Suprapubic skin (tissue), 4 donors: ENCODE results near the gene LMLN. TPM values are rescaled to one million over a fixed set of nuclear protein-coding genes. Genes with fewer than 3 reads are reported as not detected.

Experiments used
- DNase-seq, 2 donors: peaks; one replicate each; pipeline ENCODE4 v3.0.0-alpha.2; 2019; ENCODE audit warnings: low spot score in 2 of 2
- H3K27ac ChIP-seq: fragments of 200-600 bp; sonication (generic); one replicate; pipeline ENCODE4 v1.5.1; 2019
- H3K27me3 ChIP-seq: fragments of 200-600 bp; sonication (generic); one replicate; pipeline ENCODE4 v1.5.1; 2019
- H3K36me3 ChIP-seq: fragments of 200-600 bp; sonication (generic); one replicate; pipeline ENCODE4 v1.5.1; 2019
- H3K4me1 ChIP-seq: fragments of 200-600 bp; sonication (generic); one replicate; pipeline ENCODE4 v1.5.1; 2019
- H3K4me3 ChIP-seq: fragments of 200-600 bp; sonication (generic); one replicate; pipeline ENCODE4 v1.5.1; 2019; ENCODE audit warnings: mild to moderate bottlenecking
- H3K9me3 ChIP-seq: fragments of 200-600 bp; sonication (generic); one replicate; pipeline ENCODE4 v1.5.1; 2019
- EP300 ChIP-seq: sonication (generic); formaldehyde crosslinking; IDR thresholded peaks from one replicate; pipeline ENCODE4 v1.6.1; 2017; ENCODE audit warnings: antibody characterized with exemption
- POLR2A ChIP-seq, 2 donors: fragments of 450-650 bp; IDR thresholded peaks; one replicate each; pipeline ENCODE4 v1.6.1; 2017; ENCODE audit warnings: antibody characterized with exemption in 2 of 2, mild to moderate bottlenecking in 2 of 2, moderate library complexity in 2 of 2
- POLR2AphosphoS5 ChIP-seq, 3 donors: sonication (generic); formaldehyde crosslinking; IDR thresholded peaks; one replicate each; pipeline ENCODE4 v1.6.1; 2017; ENCODE audit warnings: antibody characterized with exemption in 3 of 3
- WGBS: methylation state at CpG from one replicate; pipeline ENCODE4 v1.1.5; 2018; 5-methylcytosine and 5-hydroxymethylcytosine counted together
- total RNA-seq, 4 donors: library from RNA; depleted of rRNA; stranded (reverse); fragments of >200 nt; gene quantifications; one replicate each; pipeline ENCODE4 v1.1.0, GENCODE V29; 2016
- TF ChIP-seq, protein P1 (sequence below), 2 donors: fragments of 200-600 bp in 1 of 2; fragments of 450-650 bp in 1 of 2; sonication (generic) in 1 of 2; IDR thresholded peaks; one replicate each; pipeline ENCODE4 v1.5.1; 2016 to 2019; ENCODE audit warnings: antibody characterized with exemption in 2 of 2, mild to moderate bottlenecking in 1 of 2, moderate library complexity in 1 of 2

LMLN gene
- total RNA-seq, 4 donors from 2014 or later = 3.4 to 8.2 (median 5.5) TPM

- Histone ChIP-seq H3K9me3 (no peaks in the 10 kb centered on the region), H3K4me3 (no peak overlapping the region), H3K27ac (no peak overlapping the region), H3K4me1 (no peaks in the 10 kb centered on the region), H3K36me3 (peaks cover 39% of the 10 kb centered on the region), H3K27me3 (no peaks in the 10 kb centered on the region)
- TF ChIP-seq POLR2A (IDR thresholded peaks at IDR 0.05) (no peak), EP300 (no peak), POLR2AphosphoS5 (IDR thresholded peaks at IDR 0.05) (no peak)
- TF ChIP-seq, protein P1, sequence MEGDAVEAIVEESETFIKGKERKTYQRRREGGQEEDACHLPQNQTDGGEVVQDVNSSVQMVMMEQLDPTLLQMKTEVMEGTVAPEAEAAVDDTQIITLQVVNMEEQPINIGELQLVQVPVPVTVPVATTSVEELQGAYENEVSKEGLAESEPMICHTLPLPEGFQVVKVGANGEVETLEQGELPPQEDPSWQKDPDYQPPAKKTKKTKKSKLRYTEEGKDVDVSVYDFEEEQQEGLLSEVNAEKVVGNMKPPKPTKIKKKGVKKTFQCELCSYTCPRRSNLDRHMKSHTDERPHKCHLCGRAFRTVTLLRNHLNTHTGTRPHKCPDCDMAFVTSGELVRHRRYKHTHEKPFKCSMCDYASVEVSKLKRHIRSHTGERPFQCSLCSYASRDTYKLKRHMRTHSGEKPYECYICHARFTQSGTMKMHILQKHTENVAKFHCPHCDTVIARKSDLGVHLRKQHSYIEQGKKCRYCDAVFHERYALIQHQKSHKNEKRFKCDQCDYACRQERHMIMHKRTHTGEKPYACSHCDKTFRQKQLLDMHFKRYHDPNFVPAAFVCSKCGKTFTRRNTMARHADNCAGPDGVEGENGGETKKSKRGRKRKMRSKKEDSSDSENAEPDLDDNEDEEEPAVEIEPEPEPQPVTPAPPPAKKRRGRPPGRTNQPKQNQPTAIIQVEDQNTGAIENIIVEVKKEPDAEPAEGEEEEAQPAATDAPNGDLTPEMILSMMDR (IDR thresholded peaks at IDR 0.05) = no peak
- no peak for DNase-seq
- 92% methylated on average over 1 of the region's 1 CpG for WGBS
Measured at GRCh38 chr3:197994736-197995135, 34.7 kb downstream of the LMLN start.

DNA sequence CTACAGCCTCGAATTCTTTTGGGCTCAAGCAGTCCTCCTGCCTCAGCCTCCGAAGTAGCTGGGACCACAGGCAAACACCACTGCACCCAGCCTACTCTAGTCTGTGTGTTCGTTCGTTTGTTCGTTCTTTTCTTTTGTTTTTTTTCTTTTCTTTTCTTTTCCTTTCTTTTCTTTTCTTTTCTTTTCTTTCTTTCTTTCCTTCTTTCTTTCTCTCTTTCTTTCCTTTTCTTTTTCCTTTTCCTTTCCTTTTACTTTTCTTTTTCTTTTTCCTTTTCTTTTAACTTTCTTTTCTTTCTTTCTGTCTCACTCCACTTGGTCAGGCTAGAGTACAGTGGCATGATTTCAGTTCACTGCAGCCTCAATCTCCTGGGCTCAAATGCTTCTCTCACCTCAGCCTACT, 36.8 kb downstream of the LMLN start:
- H3K9me3 ChIP-seq = no peaks in the 10 kb centered on the region
- TF ChIP-seq, protein P1 (IDR thresholded peaks at IDR 0.05) = no peak
- TF ChIP-seq POLR2AphosphoS5 (IDR thresholded peaks at IDR 0.05) (no peak), POLR2A (IDR thresholded peaks at IDR 0.05) (no peak), EP300 (no peak)
- 96% methylated on average over 5 of the region's 5 CpGs for WGBS
- no peak for DNase-seq
- H3K27me3 ChIP-seq = no peaks in the 10 kb centered on the region
- no peak overlapping the region for H3K4me3 ChIP-seq
- H3K27ac ChIP-seq = no peak overlapping the region
- peaks cover 38% of the 10 kb centered on the region for H3K36me3 ChIP-seq
- no peaks in the 10 kb centered on the region for H3K4me1 ChIP-seq

GRCh38 chr3:197997936-197998335, 37.9 kb downstream of the LMLN start:
- Histone ChIP-seq H3K36me3 (peaks cover 38% of the 10 kb centered on the region), H3K27ac (no peak overlapping the region), H3K4me3 (no peak overlapping the region), H3K4me1 (no peaks in the 10 kb centered on the region), H3K9me3 (no peaks in the 10 kb centered on the region), H3K27me3 (no peaks in the 10 kb centered on the region)
- 97% methylated on average over 3 of the region's 3 CpGs for WGBS
- TF ChIP-seq, protein P1 (IDR thresholded peaks at IDR 0.05) = no peak
- TF ChIP-seq POLR2AphosphoS5 (IDR thresholded peaks at IDR 0.05) (no peak), POLR2A (IDR thresholded peaks at IDR 0.05) (no peak), EP300 (no peak)
- no peak for DNase-seq

DNA sequence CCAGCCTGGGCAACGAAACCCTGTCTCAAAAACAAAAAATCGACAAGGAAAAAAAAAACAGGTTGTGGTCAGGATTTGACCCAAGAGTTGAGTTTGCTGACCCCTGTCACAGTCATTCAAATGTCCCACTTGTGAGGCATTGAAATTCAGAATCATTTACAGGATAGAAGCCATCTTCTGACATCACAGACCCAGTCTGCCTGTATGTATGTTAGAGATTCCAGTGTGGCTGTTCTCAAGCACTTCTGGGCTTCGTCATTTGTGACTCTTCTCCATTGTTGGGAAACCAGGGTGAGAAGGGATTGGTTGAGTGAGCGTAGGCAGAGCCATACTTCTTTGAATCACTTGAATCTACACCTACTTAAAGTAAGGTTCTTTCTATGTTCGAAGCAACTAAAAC, 57.1 kb downstream of the LMLN start:
- 97% methylated on average over 5 of the region's 5 CpGs for WGBS
- Histone ChIP-seq H3K27ac (no peak overlapping the region), H3K36me3 (peaks cover 7% of the 10 kb centered on the region), H3K9me3 (no peaks in the 10 kb centered on the region), H3K27me3 (no peaks in the 10 kb centered on the region), H3K4me1 (no peaks in the 10 kb centered on the region), H3K4me3 (no peak overlapping the region)
- TF ChIP-seq, protein P1 (IDR thresholded peaks at IDR 0.05) = no peak
- no peak for TF ChIP-seq EP300
- TF ChIP-seq POLR2AphosphoS5 (IDR thresholded peaks at IDR 0.05) = no peak
- TF ChIP-seq POLR2A (IDR thresholded peaks at IDR 0.05) = no peak
- no peak for DNase-seq

DNA sequence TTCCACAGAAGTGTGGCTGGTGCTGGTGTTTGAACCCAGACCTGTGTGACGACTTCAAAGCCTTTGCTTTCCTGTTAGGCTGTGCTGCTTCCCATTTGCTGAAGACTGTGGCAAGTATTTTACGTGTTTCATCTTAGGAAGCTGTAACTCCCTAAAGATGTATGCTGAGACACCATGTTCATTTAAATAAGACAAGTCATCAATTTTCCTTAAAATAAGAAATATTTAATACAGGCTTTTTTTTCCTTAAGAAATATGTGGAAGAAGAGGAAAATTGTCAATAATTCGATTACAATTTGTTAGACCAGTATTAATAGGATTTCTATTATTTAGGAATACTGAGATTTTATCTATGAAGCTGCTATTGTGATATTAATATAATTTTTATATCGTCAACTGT, 58.4 kb downstream of the LMLN start:
- no peaks in the 10 kb centered on the region for H3K9me3 ChIP-seq
- H3K27me3 ChIP-seq = no peaks in the 10 kb centered on the region
- no peak for TF ChIP-seq POLR2AphosphoS5 (IDR thresholded peaks at IDR 0.05)
- TF ChIP-seq, protein P1 (IDR thresholded peaks at IDR 0.05) = no peak
- H3K4me3 ChIP-seq = no peak overlapping the region
- DNase-seq = no peak
- H3K4me1 ChIP-seq = no peaks in the 10 kb centered on the region
- peaks cover 14% of the 10 kb centered on the region for H3K36me3 ChIP-seq
- WGBS = 86% methylated on average over 4 of the region's 4 CpGs
- no peak overlapping the region for H3K27ac ChIP-seq
